HEK293 (cell line): ENCODE data around the gene RASGRF2.
A peak's percentile ranks its signal among the peaks of the same experiment; 100 is the strongest.

Source experiments
- HIC1 ChIP-seq: fragments of 450-650 bp; formaldehyde crosslinking; IDR thresholded peaks from 2 replicates; pipeline ENCODE4 v1.5.1; 2016; ENCODE audit warnings: missing biosample characterization, missing genetic modification characterization
- KLF16 ChIP-seq: fragments of 450-650 bp; formaldehyde crosslinking; IDR thresholded peaks from 2 replicates; pipeline ENCODE4 v1.5.1; 2017; ENCODE audit warnings: missing biosample characterization, missing genetic modification characterization
- YY1 ChIP-seq: fragments of 450-650 bp; formaldehyde crosslinking; IDR thresholded peaks from 2 replicates; pipeline ENCODE4 v1.5.1; 2018; ENCODE audit warnings: missing biosample characterization, missing genetic modification characterization
- ZNF311 ChIP-seq: fragments of 450-650 bp; formaldehyde crosslinking; IDR thresholded peaks from 2 replicates; pipeline ENCODE4 v1.5.1; 2017; ENCODE audit warnings: missing biosample characterization, missing genetic modification characterization, borderline replicate concordance
- ZNF558 ChIP-seq: fragments of 450-650 bp; formaldehyde crosslinking; IDR thresholded peaks from 2 replicates; pipeline ENCODE4 v1.5.1; 2016; ENCODE audit warnings: missing biosample characterization, missing genetic modification characterization
- ZNF76 ChIP-seq: fragments of 450-650 bp; formaldehyde crosslinking; IDR thresholded peaks from 2 replicates; pipeline ENCODE4; 2016; ENCODE audit warnings: low read depth, missing biosample characterization, missing genetic modification characterization, borderline replicate concordance
- TF ChIP-seq, protein P1 (sequence below): fragments of 450-650 bp; formaldehyde crosslinking; IDR thresholded peaks from 2 replicates; pipeline ENCODE4; 2016; ENCODE audit warnings: missing biosample characterization, missing genetic modification characterization
- TF ChIP-seq, protein P2 (sequence below): fragments of 450-650 bp; formaldehyde crosslinking; IDR thresholded peaks from 2 replicates; pipeline ENCODE4 v1.5.1; 2016; ENCODE audit warnings: missing biosample characterization, missing genetic modification characterization
- TF ChIP-seq, protein P3 (sequence below): fragments of 450-650 bp; formaldehyde crosslinking; IDR thresholded peaks from 2 replicates; pipeline ENCODE4 v1.5.1; 2016; ENCODE audit warnings: missing biosample characterization, missing genetic modification characterization, borderline replicate concordance

- TF ChIP-seq KLF16 (tag by site-specific recombination) (no peak), ZNF76 (tag by site-specific recombination) (no peak), YY1 (no peak), ZNF558 (tag by site-specific recombination) (no peak), ZNF311 (no peak), HIC1 (no peak)
- TF ChIP-seq, protein P1, sequence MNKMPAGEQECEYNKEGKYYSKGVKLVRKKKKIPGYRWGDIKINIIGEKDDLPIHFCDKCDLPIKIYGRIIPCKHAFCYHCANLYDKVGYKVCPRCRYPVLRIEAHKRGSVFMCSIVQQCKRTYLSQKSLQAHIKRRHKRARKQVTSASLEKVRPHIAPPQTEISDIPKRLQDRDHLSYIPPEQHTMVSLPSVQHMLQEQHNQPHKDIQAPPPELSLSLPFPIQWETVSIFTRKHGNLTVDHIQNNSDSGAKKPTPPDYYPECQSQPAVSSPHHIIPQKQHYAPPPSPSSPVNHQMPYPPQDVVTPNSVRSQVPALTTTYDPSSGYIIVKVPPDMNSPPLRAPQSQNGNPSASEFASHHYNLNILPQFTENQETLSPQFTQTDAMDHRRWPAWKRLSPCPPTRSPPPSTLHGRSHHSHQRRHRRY (tag by site-specific recombination): no peak
- TF ChIP-seq, protein P2, sequence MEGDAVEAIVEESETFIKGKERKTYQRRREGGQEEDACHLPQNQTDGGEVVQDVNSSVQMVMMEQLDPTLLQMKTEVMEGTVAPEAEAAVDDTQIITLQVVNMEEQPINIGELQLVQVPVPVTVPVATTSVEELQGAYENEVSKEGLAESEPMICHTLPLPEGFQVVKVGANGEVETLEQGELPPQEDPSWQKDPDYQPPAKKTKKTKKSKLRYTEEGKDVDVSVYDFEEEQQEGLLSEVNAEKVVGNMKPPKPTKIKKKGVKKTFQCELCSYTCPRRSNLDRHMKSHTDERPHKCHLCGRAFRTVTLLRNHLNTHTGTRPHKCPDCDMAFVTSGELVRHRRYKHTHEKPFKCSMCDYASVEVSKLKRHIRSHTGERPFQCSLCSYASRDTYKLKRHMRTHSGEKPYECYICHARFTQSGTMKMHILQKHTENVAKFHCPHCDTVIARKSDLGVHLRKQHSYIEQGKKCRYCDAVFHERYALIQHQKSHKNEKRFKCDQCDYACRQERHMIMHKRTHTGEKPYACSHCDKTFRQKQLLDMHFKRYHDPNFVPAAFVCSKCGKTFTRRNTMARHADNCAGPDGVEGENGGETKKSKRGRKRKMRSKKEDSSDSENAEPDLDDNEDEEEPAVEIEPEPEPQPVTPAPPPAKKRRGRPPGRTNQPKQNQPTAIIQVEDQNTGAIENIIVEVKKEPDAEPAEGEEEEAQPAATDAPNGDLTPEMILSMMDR: no peak
- TF ChIP-seq, protein P3, sequence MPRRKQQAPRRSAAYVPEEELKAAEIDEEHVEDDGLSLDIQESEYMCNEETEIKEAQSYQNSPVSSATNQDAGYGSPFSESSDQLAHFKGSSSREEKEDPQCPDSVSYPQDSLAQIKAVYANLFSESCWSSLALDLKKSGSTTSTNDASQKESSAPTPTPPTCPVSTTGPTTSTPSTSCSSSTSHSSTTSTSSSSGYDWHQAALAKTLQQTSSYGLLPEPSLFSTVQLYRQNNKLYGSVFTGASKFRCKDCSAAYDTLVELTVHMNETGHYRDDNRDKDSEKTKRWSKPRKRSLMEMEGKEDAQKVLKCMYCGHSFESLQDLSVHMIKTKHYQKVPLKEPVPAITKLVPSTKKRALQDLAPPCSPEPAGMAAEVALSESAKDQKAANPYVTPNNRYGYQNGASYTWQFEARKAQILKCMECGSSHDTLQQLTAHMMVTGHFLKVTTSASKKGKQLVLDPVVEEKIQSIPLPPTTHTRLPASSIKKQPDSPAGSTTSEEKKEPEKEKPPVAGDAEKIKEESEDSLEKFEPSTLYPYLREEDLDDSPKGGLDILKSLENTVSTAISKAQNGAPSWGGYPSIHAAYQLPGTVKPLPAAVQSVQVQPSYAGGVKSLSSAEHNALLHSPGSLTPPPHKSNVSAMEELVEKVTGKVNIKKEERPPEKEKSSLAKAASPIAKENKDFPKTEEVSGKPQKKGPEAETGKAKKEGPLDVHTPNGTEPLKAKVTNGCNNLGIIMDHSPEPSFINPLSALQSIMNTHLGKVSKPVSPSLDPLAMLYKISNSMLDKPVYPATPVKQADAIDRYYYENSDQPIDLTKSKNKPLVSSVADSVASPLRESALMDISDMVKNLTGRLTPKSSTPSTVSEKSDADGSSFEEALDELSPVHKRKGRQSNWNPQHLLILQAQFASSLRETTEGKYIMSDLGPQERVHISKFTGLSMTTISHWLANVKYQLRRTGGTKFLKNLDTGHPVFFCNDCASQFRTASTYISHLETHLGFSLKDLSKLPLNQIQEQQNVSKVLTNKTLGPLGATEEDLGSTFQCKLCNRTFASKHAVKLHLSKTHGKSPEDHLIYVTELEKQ (tag by site-specific recombination): 0 out of 2 replicates have a peak, but pooled peaks have one; percentile 3
Measured at GRCh38 chr5:80961376-80962281, 1.5 kb downstream of the RASGRF2 start.
